H7 (cell line): ENCODE results near the gene CUL1. TPM values are rescaled to one million over a fixed set of nuclear protein-coding genes. Genes with fewer than 3 reads are reported as not detected.

Experiments used
- DNase-seq: peaks from one replicate; pipeline ENCODE4 v3.0.0; 2012
- H3K27me3 ChIP-seq: 2 replicates; pipeline ENCODE4 v1.6.0; 2011; ENCODE audit warnings: mild to moderate bottlenecking, low read length; ENCODE audit not compliant: control insufficient read depth, insufficient read depth
- H3K36me3 ChIP-seq: replicated peaks from 2 replicates; pipeline ENCODE4 v1.5.1; 2011; ENCODE audit warnings: low read length; ENCODE audit not compliant: control insufficient read depth, insufficient read depth
- H3K4me3 ChIP-seq: 2 replicates; pipeline ENCODE4 v1.5.1; 2011; ENCODE audit warnings: low read depth, mild to moderate bottlenecking, control low read depth, low read length, moderate library complexity; ENCODE audit not compliant: insufficient read depth
- total RNA-seq: library from RNA; depleted of rRNA; stranded (reverse); fragments of >200 nt; shearing (Covaris generic); gene quantifications from 2 replicates; pipeline ENCODE4 v1.2.3, GENCODE V29; 2014; rRNA removed

The CUL1 gene
- total RNA-seq: 46.7 and 52.0 TPM in 2 replicates

- H3K36me3 ChIP-seq: no peaks in the 10 kb centered on the region
- peak within 1 kb of the TSS; percentile 88 for H3K4me3 ChIP-seq
- H3K27me3 ChIP-seq: no peaks in the 10 kb centered on the region
- DNase-seq: peak; percentile 88
Observed at GRCh38 chr7:148698397-148699023, at the start of gene CUL1. Gene CUL1 (plus strand): TSS chr7:148698903. CDS start chr7:148730123, 31,220 bp downstream.

DNA sequence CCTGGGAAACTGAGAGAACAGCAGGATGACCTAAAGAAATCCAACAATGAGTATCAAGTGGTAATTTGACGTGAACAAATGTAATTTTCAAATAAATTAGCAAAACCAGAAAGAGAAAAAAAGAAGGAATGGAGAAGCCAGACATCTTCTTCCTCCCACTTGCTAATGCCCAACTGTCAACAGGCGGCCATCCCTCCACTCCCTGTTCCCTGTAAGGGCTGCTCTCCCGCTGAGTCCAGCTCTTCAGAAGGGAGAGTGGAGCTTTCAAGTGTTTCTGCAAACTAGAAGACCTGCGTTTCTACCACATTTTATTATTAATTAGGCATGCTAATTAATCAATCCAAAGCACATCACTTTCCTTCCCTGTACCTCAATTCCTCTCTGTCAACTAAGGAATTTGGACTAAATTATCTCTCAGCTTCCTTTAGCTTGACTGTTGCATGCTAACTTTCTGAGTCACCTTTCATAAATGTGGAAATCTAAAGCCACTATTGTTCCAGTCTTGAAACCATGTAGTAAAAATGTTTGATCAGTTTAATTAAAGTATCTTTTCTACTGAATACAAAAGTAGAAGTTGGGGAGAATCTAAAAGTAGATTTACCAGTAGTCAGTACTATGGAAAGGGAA, 48.4 kb upstream of the CUL1 start:
- DNase-seq: no peak
- H3K36me3 ChIP-seq: no peaks in the 10 kb centered on the region
- no peaks in the 10 kb centered on the region for H3K27me3 ChIP-seq
- no peak overlapping the region for H3K4me3 ChIP-seq

- no peaks in the 10 kb centered on the region for H3K27me3 ChIP-seq
Observed at GRCh38 chr7:148652773-148653172, 45.9 kb upstream of the CUL1 start.

DNA sequence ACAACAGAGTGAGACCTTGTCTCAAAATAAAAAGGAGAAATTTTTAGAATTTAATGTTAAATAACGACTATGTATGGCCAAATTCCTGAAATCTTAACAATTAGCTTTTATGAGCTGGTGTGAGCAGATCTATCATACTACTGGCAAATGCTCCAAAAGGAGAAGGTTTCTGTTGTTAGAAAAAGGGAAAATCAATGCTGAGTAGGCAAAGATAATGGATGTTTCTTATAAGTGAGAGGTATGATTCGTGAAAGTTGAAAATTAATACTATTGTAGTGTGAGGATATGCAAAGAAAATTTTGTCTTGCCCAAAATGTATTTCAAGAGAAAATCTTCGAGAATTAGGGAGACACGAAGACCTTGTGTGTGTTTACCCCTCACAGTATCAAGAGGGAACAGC, 40.8 kb upstream of the CUL1 start:
- no peaks in the 10 kb centered on the region for H3K36me3 ChIP-seq
- DNase-seq: no peak
- no peaks in the 10 kb centered on the region for H3K27me3 ChIP-seq
- H3K4me3 ChIP-seq: no peak overlapping the region

More at GRCh38 chr7:148652773-148653172, 45.9 kb upstream of the CUL1 start:
- H3K4me3 ChIP-seq: no peak overlapping the region
- DNase-seq: no peak
- no peaks in the 10 kb centered on the region for H3K36me3 ChIP-seq

- Histone ChIP-seq H3K27me3 (no peaks in the 10 kb centered on the region), H3K4me3 (no peak overlapping the region), H3K36me3 (no peaks in the 10 kb centered on the region)
- no peak for DNase-seq
Observed at GRCh38 chr7:148661471-148661870, 37.2 kb upstream of the CUL1 start.

DNA sequence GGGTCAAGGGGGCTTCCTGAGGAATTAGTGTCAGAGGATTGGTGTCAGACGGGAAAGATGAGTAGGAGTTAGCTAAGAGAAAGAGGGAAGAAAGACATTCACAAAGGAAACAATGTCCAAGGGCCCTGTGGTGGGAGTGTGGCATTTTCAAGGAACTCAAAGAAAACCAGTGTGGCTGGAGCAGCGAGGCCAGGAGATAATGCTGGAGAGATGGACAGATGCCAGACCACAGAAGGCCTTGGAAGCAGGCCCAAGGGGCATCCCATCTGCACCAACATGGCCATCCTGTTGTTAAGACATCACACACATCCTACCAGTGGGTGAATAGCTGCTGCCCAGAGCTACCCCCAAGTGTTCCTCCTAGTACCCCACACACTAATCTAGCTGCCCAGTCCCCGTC, 36.1 kb upstream of the CUL1 start:
- H3K36me3 ChIP-seq: no peaks in the 10 kb centered on the region
- no peak for DNase-seq
- no peaks in the 10 kb centered on the region for H3K27me3 ChIP-seq
- H3K4me3 ChIP-seq: no peak overlapping the region

GRCh38 chr7:148664324-148664723, 34.4 kb upstream of the CUL1 start:
- H3K27me3 ChIP-seq: no peaks in the 10 kb centered on the region
- no peaks in the 10 kb centered on the region for H3K36me3 ChIP-seq
- no peak for DNase-seq
- H3K4me3 ChIP-seq: no peak overlapping the region

DNA sequence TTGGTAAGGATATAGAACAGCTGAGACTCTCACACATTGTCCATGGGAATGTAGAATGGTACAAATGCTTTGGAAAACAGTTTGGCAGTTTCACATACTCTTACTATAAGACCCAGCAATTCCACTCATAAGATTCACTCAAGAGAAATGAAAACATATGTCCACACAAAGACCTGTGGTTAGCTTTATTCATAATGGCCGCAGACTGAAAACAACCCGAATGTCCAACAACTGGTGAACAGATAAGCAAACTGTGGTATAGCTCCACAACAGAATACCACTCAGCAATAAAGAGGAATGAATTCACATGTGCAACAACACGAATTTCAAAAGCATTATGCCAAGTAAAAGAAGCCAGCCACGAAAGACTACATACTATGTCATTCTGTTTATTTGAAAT, 33.5 kb upstream of the CUL1 start:
- DNase-seq: no peak
- Histone ChIP-seq H3K27me3 (no peaks in the 10 kb centered on the region), H3K36me3 (no peaks in the 10 kb centered on the region), H3K4me3 (no peak overlapping the region)

DNA sequence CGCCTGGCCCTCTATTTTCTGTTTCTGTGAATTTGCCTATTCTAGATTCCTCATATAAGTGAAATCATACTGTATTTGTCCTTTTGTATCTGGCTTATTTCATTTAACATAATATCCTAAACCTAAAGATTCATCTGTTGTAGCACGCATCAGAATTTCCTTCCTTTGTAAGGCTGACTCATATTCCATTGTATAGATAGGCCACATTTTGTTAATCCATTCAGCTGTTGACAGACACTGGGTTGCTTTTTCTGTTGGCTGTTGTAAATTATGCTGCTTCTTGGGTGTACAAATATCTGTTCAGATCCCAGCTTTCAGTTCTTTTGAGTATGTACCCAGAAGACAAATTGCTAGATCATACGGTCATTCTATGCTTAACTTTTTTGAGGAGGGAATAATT, 28.8 kb upstream of the CUL1 start:
- Histone ChIP-seq H3K27me3 (no peaks in the 10 kb centered on the region), H3K36me3 (no peaks in the 10 kb centered on the region), H3K4me3 (no peak overlapping the region)
- no peak for DNase-seq

GRCh38 chr7:148670374-148670773, 28.3 kb upstream of the CUL1 start:
- no peaks in the 10 kb centered on the region for H3K27me3 ChIP-seq
- no peak for DNase-seq
- no peak overlapping the region for H3K4me3 ChIP-seq
- H3K36me3 ChIP-seq: no peaks in the 10 kb centered on the region

DNA sequence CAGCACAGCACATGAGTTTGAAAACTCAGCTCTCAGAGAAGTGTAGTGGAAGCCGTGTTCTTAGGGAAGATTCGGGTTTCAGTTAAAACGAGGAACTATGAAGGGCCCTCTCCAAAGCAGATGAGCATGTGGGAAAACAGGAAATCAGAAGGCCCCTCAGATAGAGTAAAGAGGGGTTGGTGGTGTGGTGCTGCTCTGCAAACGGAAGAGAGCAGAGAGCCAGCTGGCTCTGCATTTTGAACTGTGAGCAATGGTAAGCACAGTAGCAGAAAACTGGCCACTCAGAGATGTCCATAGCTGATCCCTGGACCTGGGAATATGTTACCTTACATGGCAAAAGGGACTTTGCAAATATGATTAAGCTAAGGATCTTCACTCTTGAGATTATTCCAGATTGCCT, 27.9 kb upstream of the CUL1 start:
- Histone ChIP-seq H3K27me3 (no peaks in the 10 kb centered on the region), H3K36me3 (no peaks in the 10 kb centered on the region), H3K4me3 (no peak overlapping the region)
- DNase-seq: no peak

DNA sequence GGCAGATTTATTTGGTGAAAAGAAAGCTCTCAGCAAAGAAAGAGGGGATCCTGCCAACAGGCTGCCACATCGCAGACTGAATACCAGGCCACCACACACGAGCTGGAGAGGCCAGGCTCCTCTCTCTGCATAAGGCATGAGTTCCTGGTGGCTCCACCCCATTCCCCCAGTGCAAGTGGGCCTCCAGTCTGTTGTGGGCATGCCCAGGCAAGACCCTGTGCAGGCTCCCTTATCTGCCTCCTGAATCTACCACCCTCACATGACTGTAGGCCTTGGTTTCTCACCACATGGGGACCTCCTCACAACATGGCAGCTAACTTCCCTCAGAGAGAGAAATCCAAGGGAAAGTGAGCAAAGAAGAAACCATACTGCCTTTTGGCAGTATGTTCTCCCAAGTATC, 26.7 kb upstream of the CUL1 start:
- no peak for DNase-seq
- no peaks in the 10 kb centered on the region for H3K36me3 ChIP-seq
- no peak overlapping the region for H3K4me3 ChIP-seq

DNA sequence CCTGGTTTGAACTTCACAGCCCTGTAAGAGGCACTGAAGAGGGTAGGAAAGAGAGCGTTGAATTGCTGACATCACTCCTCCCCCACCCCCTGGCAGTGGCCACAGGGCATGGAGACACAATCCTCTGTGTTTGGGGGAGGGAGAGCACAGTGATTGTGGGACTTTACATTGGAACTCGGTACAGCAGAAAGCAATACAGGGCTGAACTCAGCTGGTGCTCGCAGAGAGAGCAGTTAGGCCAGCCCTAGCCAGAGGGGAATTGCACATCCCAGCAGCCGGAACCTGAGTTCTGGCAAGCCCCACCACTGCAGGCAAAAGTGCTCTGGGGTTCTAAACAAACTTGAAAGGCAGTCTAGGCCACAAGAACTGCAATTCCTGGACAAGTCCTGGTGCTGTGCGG, 24.0 kb upstream of the CUL1 start:
- no peaks in the 10 kb centered on the region for H3K36me3 ChIP-seq

More for the DNA sequence above, 26.7 kb upstream of the CUL1 start:
- H3K27me3 ChIP-seq: no peaks in the 10 kb centered on the region

GRCh38 chr7:148676291-148676690, 22.4 kb upstream of the CUL1 start:
- no peaks in the 10 kb centered on the region for H3K27me3 ChIP-seq
- no peak for DNase-seq
- no peak overlapping the region for H3K4me3 ChIP-seq
- no peaks in the 10 kb centered on the region for H3K36me3 ChIP-seq

More for the DNA sequence above, 24.0 kb upstream of the CUL1 start:
- no peak overlapping the region for H3K4me3 ChIP-seq
- DNase-seq: no peak
- no peaks in the 10 kb centered on the region for H3K27me3 ChIP-seq

- Histone ChIP-seq H3K36me3 (no peaks in the 10 kb centered on the region), H3K4me3 (no peak overlapping the region), H3K27me3 (no peaks in the 10 kb centered on the region)
- no peak for DNase-seq
Observed at GRCh38 chr7:148681821-148682220, 16.9 kb upstream of the CUL1 start.
